ENCODE data around the gene TTLL5.
"Not testable (repeated sequence)": the region's sequence is repeated elsewhere in the genome, so short reads cannot be mapped to it uniquely, and the experiment has no call there.

The TTLL5 gene

GRCh38 chr14:75835737-75836136, 174.7 kb downstream of the TTLL5 start:
- DNase-seq: no peak

DNA sequence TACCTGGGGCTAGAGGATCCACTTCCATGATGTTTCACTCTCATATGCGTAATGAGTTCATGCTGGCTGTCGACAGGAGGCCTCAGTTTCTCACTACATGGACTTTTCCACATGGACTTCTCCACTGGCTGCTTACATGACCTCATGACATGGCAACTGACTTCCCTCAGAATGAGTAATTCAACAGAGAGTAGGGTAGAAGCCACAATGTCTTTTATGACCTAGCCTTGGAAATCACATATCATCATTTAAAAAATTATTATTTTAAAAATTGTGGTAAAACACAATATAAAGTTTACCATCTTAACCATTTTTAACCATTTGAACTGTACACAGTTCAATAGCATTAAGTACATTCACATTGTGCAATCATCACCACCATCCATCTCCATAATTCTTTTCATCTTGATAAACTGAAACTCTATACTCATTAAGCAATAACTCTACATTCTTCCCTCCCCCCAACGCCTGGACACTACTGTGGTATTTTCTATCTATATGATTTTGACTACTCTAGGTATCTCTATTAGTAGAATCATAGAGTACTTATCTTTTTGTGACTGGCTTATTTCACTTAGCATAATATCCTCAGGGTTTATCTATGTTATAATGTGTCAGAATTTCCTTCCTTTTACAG, 176.2 kb downstream of the TTLL5 start:
- no peak for DNase-seq

- DNase-seq: no peak
These were observed 179.9 kb downstream of the TTLL5 start for GRCh38 chr14:75840911-75841310.

GRCh38 chr14:75842551-75842950, 181.5 kb downstream of the TTLL5 start:
- DNase-seq: no peak

GRCh38 chr14:75844486-75844885, 183.4 kb downstream of the TTLL5 start:
- DNase-seq: no peak

DNA sequence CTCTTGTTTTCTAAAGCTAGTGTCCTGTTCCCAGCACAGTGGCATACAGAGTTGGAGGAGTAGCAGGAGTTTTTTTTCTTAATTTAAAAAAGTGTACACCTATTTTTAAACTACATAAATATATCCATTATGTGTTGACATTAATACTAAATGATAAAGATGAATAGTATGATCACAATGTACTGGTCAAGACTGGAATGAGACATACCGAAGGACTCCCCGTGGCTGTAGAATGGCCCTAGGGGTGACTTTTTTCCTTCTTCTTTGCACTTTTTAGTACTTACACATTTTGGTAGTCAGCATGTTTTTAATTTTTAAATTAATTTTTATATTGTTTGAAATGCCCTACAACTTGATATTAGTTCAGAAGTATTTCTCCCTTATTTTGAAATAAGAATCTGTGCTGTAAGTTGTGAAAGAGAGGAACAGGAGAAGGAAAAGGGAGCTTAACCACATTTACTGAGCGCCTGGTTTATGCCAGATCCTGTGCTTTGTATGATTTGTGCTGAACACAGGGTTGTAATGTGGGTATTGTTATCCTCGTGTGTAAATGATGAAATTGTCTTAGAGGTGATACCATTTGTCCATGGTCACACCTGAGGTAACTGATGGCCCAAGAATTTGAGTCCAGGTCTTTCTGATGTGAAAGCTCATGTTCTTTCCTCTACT, 184.2 kb downstream of the TTLL5 start:
- no peak for DNase-seq

- not testable (repeated sequence) for DNase-seq
These were observed 185.6 kb downstream of the TTLL5 start for GRCh38 chr14:75846694-75847093.

- DNase-seq: no peak
These were observed 186.5 kb downstream of the TTLL5 start for GRCh38 chr14:75847584-75847983.

DNA sequence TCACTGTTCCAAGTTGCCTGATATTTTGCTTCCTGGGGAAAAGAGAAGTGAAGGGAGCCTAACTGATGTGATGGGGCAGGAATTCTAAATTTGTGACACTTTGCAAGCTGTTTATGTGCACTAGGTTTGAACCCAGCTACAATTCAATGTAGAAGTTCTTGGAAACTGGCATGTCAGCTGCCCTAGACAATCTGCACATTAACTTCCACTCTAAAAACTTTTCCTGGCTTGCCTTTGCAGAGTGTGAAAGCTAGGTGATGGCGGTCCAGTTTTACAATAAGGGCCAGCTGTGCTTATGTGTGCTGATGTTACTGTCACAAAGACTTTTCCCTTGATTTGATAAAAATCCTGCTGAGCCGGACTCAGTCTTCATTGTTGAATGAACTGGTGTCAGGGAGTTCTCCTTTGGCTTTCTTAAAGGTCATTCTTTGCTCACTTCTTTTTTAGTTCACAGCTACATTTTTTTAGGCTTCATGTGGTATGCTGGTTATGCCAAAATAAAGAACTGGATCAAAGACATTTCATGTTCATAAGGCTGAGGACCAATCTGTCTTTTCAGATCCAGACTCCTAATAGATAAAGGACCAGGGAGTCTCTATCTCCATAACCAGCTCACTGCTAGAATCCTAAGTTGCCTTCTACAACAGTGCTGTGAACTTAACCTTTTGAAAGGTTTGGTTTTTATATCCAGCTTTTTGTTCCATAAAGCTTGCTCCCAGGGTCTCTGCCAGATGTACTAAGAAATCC, 187.3 kb downstream of the TTLL5 start:
- DNase-seq: no peak

GRCh38 chr14:75849300-75849895, 188.4 kb downstream of the TTLL5 start:
- DNase-seq: no peak

GRCh38 chr14:75851574-75851866, 190.5 kb downstream of the TTLL5 start:
- DNase-seq: no peak

DNA sequence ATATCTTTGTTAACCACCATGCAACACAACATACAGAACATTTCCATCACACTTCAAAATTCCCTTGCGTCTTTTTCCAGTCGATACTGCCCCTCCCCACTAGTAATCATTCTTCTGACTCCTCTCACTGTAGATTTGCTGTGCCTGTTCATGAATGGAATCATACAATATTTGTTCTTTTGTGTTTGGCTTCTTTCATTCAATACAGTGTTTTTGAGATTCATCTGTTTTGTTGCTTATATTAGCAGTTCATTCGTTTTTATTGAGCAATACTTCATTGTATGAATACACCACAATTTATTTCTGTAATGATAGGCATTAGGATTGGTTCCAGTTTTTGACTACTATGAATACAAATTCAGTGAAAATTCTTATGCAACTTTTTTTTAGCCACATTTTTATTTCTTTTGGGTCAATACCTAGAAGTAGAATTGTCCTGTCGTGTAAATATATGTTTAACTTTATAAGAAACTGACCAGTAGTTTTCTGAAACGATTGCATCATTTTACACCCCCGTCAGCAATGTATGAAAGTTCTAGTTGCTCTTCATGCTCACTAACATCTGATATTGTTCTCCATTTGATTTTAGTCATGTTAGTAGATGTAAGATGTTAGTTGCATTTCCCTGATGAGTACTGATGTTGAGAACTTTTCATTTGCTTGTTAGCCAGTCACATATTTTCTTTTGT, 193.2 kb downstream of the TTLL5 start:
- DNase-seq: no peak

DNA sequence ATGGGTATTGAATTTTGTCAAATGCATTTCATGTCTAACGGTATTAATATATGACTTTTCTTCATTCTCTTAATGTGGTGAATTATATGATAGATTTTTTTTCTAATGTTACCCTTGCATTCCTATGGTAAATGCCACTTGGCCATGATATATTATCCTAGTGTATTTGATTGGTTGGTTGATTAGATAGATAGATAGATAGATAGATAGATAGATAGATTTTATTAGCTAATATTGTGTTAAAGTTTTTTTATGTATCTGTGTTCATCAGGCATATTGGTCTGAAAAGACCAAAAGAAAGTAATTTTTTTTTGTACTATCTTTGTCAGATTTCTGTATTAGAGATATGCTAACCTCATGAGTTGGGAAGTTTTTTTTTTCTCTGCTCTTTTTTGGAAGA, 196.2 kb downstream of the TTLL5 start:
- DNase-seq: no peak

- no peak for DNase-seq
These were observed 197.3 kb downstream of the TTLL5 start for GRCh38 chr14:75858362-75858761.

GRCh38 chr14:75859746-75860145, 198.7 kb downstream of the TTLL5 start:
- no peak for DNase-seq

DNA sequence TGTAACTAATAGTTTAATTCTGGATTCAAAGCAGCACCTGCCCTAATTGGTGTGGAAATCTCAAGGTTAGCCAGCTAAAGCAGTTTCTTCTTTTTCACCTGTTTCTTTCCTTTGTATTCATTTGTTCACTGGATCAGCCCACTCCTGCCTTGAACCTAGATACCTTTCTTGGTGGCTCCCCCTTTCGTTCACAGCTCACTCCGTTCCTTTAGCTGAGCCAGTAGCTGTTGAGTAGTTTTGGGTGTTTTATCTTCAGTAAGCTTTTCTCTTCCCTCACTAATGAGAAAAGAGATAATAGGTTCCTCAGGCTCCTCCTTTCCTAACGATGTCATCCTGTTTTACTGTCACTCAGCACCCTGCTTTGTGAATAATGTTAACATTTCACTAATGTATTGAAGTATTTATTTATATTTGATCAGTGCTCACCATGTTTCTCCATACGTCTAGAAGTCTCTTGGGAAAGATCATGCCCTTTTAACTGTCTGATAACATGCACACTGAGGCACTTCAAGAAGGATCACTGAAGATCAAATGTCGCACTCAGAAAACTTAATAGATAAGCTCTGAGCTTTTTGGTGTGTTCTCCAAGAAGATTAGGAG, 199.6 kb downstream of the TTLL5 start:
- DNase-seq: no peak

DNA sequence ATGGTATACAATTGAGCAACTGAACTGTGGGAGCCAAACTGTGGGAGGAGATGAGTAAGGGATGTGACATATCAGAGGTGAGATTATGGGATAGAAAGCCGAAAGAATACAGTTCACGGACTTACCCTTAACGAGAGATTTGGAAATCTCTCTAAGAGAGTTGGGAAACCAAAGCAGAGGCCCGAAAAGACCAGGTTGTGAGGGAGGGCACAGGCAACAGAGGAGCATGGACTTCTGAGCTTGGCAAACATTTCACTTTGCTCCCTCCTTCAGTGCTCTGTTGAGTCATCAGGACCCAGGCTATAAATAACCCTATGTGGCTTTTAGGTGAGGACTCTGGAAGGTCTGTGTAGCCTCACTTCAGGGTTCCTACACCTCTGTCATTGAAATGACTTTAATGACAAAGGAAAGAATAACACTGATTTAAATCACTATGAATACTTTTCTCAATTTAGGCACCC, 200.1 kb downstream of the TTLL5 start:
- no peak for DNase-seq

DNA sequence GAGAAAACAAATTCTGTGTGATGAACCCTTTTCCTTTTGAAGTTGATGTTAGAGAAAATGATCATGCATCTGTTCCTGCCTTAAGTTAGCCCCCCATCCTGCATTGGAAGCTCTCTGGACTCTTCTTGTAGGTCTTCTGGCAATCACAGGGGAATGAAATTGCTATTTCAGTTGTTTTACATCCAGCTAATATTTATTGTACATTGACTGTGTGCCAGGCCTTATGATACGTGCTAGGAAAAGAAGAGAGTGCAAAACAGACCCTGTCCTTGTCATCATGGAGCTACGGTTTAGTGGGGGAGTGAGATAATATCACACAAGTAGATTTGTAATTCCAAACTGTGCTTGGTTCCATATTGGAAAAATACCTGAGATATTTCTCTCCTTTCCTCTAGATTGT, 202.2 kb downstream of the TTLL5 start:
- DNase-seq: no peak

DNA sequence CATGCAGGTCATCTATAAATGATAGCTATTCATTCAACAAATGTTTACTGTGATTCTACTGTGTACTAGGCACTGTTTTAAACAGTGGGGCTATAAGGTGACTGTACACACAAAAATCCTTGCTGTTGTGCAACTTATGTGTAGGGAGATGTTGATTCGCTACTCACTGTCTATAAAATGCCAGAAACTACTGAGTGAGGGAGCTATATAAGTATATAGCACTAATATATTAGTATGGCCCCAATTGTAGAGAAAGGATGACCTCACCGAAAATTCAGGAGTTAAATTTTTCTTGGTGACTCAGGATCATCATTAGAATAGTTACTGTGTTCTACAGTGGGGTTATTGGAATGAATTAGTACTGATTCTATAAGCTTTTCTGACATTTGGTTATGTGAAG, 203.3 kb downstream of the TTLL5 start:
- DNase-seq: no peak

- DNase-seq: no peak
These were observed 204.5 kb downstream of the TTLL5 start for GRCh38 chr14:75865531-75865930.

GRCh38 chr14:75866970-75867369, 205.9 kb downstream of the TTLL5 start:
- DNase-seq: no peak

DNA sequence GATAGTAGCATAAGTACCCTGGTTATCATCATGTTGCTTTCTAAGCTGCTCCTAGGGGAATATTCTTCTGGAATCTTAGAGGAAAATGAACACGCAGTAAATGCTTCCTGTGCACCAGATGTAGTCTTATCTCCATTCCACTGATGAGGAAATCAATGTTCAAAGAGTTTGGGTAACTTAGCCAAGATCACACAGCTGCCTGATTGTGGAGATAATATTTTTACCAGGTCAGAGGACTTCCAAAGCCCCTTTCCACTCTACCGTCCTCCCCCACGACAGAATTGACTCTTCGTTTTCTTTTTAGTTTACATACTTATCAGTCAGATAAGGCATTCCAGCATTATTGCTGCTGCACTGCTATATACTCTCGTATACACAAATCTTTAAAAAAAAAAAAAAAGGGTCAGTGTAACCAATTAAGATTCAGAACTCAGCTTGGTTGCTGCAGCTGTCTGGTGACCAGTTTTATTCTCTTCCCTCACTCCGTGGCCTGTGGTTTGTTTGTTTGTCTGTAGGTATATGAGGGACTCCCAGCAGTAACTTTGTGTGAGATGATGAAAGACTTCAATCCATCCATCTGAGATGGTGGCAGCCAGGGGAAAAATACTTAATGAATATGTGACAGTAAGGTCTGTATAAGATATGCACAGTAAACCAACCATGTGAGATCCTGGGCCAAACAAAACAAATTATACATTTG, 210.3 kb downstream of the TTLL5 start:
- DNase-seq: no peak

Measured in activated naive CD4-positive, alpha-beta T cell treated with anti-CD3 and anti-CD28 coated beads, Interleukin-2, amount 50 U/mL, for 16 hours (primary cell).